GM23338 (cell line): ENCODE results near the gene TOB2. TPM values are rescaled to one million over a fixed set of nuclear protein-coding genes. Genes with fewer than 3 reads are reported as not detected.

Experiments
- POLR2AphosphoS5 ChIP-seq: IDR thresholded peaks from 2 replicates; pipeline ENCODE4 v1.6.1; 2016; ENCODE audit warnings: antibody characterized with exemption, low read depth
- ZNF462 ChIP-seq: fragments of 250-450 bp; sonication (Bioruptor Pico); IDR thresholded peaks from 2 replicates; pipeline ENCODE4 v1.5.0; 2020; ENCODE audit warnings: mild to moderate bottlenecking, moderate library complexity
- polyA plus RNA-seq: library from polyadenylated mRNA; unstranded; fragments of >200 nt; fragmentation: Nextera tagmentation; extraction: Ambion mirVana; gene quantifications from 2 replicates; pipeline ENCODE4 v1.2.1, GENCODE V29; 2016
- total RNA-seq: library from RNA; depleted of rRNA; stranded (reverse); fragments of >200 nt; shearing (Covaris generic); gene quantifications from 2 replicates; pipeline ENCODE4 v1.2.3, GENCODE V29; 2014; rRNA removed

TOB2 gene
- total and polyA plus RNA-seq, 2 experiments from 2014 or later, result 27.3 to 47.2 TPM

DNA sequence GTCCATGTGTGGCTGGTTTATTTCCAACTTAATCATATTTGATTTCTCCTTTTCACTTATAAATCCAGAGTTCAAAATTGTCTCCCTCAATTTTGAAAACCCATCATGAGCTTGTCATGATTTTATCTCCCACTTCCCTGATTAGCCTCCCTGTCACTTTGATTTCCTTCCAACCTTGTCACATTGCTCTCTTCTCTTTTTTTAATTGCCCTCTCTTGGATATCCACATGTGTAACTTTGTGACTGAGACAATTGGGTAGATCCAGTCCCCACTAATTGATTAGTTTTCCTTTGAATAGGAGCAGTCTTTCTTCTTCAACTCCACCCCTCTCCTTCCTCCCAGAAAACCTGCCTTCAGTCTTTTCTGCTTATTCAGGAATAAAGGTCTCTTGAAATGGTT lies 62.5 kb downstream of the TOB2 start (continued):
- TF ChIP-seq ZNF462 (CRISPR knock-in tag) (no peak), POLR2AphosphoS5 (no peak)

Other genes starting within 250 kb of the TOB2 start
- gene L3MBTL2, start 241.5 kb downstream of the TOB2 start, total RNA-seq, result 23.4 and 27.1 TPM in 2 replicates
- 12.7 and 13.9 TPM in 2 replicates for gene L3MBTL2, start 241.5 kb downstream of the TOB2 start, polyA plus RNA-seq
- gene CHADL, start 205.9 kb downstream of the TOB2 start, total RNA-seq, result 1.5 and 1.6 TPM in 2 replicates
- gene CHADL, start 205.9 kb downstream of the TOB2 start, polyA plus RNA-seq, result 0.70 TPM in 1 of 2 replicates, not detected in the other
- gene RANGAP1, start 160.6 kb downstream of the TOB2 start, total RNA-seq, result 133 and 141 TPM in 2 replicates
- 54.2 and 54.7 TPM in 2 replicates for gene RANGAP1, start 160.6 kb downstream of the TOB2 start, polyA plus RNA-seq
- 51.3 and 61.5 TPM in 2 replicates for gene ZC3H7B, start 145.3 kb downstream of the TOB2 start, total RNA-seq
- 5.7 and 7.0 TPM in 2 replicates for gene ZC3H7B, start 145.3 kb downstream of the TOB2 start, polyA plus RNA-seq
- 7.0 and 7.2 TPM in 2 replicates for gene TEF, start 64.9 kb downstream of the TOB2 start, total RNA-seq
- gene TEF, start 64.9 kb downstream of the TOB2 start, polyA plus RNA-seq, result 2.3 and 2.4 TPM in 2 replicates
- 108 and 115 TPM in 2 replicates for gene PHF5A, start 21.9 kb upstream of the TOB2 start, total RNA-seq
- gene PHF5A, start 21.9 kb upstream of the TOB2 start, polyA plus RNA-seq, result 49.4 and 52.4 TPM in 2 replicates
- 77.8 and 79.7 TPM in 2 replicates for gene ACO2, start 22.3 kb upstream of the TOB2 start, total RNA-seq
- gene ACO2, start 22.3 kb upstream of the TOB2 start, polyA plus RNA-seq, result 33.4 and 36.2 TPM in 2 replicates
- 18.6 and 19.0 TPM in 2 replicates for gene POLR3H, start 97.7 kb upstream of the TOB2 start, total RNA-seq
- gene POLR3H, start 97.7 kb upstream of the TOB2 start, polyA plus RNA-seq, result 26.5 and 28.7 TPM in 2 replicates
- 0.35 and 0.47 TPM in 2 replicates for gene CSDC2, start 114.2 kb upstream of the TOB2 start, total RNA-seq
- gene CSDC2, start 114.2 kb upstream of the TOB2 start, polyA plus RNA-seq, result 0.45 and 0.50 TPM in 2 replicates
- 8.7 and 12.1 TPM in 2 replicates for gene PMM1, start 143.0 kb upstream of the TOB2 start, total RNA-seq
- gene PMM1, start 143.0 kb upstream of the TOB2 start, polyA plus RNA-seq, result 9.9 TPM in 2 replicates
- 40.4 and 53.8 TPM in 2 replicates for gene DESI1, start 174.2 kb upstream of the TOB2 start, total RNA-seq
- 33.7 and 37.9 TPM in 2 replicates for gene DESI1, start 174.2 kb upstream of the TOB2 start, polyA plus RNA-seq
- 495 and 498 TPM in 2 replicates for gene XRCC6, start 174.5 kb upstream of the TOB2 start, total RNA-seq
- 351 and 352 TPM in 2 replicates for gene XRCC6, start 174.5 kb upstream of the TOB2 start, polyA plus RNA-seq
- gene SNU13, start 242.1 kb upstream of the TOB2 start, total RNA-seq, result 163 and 193 TPM in 2 replicates
- gene SNU13, start 242.1 kb upstream of the TOB2 start, polyA plus RNA-seq, result 464 and 512 TPM in 2 replicates